Stimulated activated CD4-positive, alpha-beta T cell treated with anti-CD3 and anti-CD28 coated beads, Interleukin-12 subunit alpha, Interleukin-12 subunit beta, amount 100 ng/mL, for 48 hours (primary cell): Measurements from ENCODE around the gene AAK1.
"Not testable (repeated sequence)": the region's sequence is repeated elsewhere in the genome, so short reads cannot be mapped to it uniquely, and the experiment has no call there.

Experiments
- DNase-seq, 3 donors: peaks; one replicate each; pipeline ENCODE4 v3.0.0-alpha.2; 2020; ENCODE audit warnings: low read depth in 2 of 3, low spot score in 1 of 3

AAK1 gene

GRCh38 chr2:69628325-69629021 is 15.1 kb downstream of the AAK1 start:
- DNase-seq: no peak

GRCh38 chr2:69625078-69625795 is 18.3 kb downstream of the AAK1 start:
- no peak for DNase-seq

- no peak for DNase-seq
These were observed 18.9 kb downstream of the AAK1 start for GRCh38 chr2:69624611-69625010.

- DNase-seq: no peak
These were observed 19.4 kb downstream of the AAK1 start for GRCh38 chr2:69624131-69624530.

- no peak for DNase-seq
These were observed 20.3 kb downstream of the AAK1 start for GRCh38 chr2:69623236-69623635.

GRCh38 chr2:69622805-69623204 is 20.7 kb downstream of the AAK1 start:
- not testable (repeated sequence) for DNase-seq

GRCh38 chr2:69622017-69622540 is 21.5 kb downstream of the AAK1 start:
- not testable (repeated sequence) for DNase-seq

- DNase-seq: no peak
These were observed 22.1 kb downstream of the AAK1 start for GRCh38 chr2:69621440-69621839.

GRCh38 chr2:69620870-69621269 is 22.7 kb downstream of the AAK1 start:
- no peak for DNase-seq

GRCh38 chr2:69619725-69620124 is 23.8 kb downstream of the AAK1 start:
- DNase-seq: no peak

GRCh38 chr2:69618362-69618761 is 25.2 kb downstream of the AAK1 start:
- no peak for DNase-seq

- no peak for DNase-seq
These were observed 25.8 kb downstream of the AAK1 start for GRCh38 chr2:69617744-69618143.

- DNase-seq: no peak
These were observed 26.8 kb downstream of the AAK1 start for GRCh38 chr2:69616755-69617154.

GRCh38 chr2:69615969-69616368 is 27.6 kb downstream of the AAK1 start:
- no peak for DNase-seq

GRCh38 chr2:69615078-69615625 is 28.4 kb downstream of the AAK1 start:
- DNase-seq: no peak

- DNase-seq: no peak
These were observed 30.8 kb downstream of the AAK1 start for GRCh38 chr2:69612707-69613106.

- DNase-seq: no peak
These were observed 31.3 kb downstream of the AAK1 start for GRCh38 chr2:69612200-69612599.

- no peak for DNase-seq
These were observed 35.4 kb downstream of the AAK1 start for GRCh38 chr2:69608109-69608508.

- DNase-seq: not testable (repeated sequence)
These were observed 36.8 kb downstream of the AAK1 start for GRCh38 chr2:69606771-69607170.

- no peak for DNase-seq
These were observed 38.3 kb downstream of the AAK1 start for GRCh38 chr2:69605284-69605683.

- no peak for DNase-seq
These were observed 38.7 kb downstream of the AAK1 start for GRCh38 chr2:69604836-69605235.

- no peak for DNase-seq
These were observed 39.4 kb downstream of the AAK1 start for GRCh38 chr2:69604026-69604678.
